T-helper 9 cell (primary cell): ENCODE results near the gene HMGXB3.
"Not testable (repeated sequence)": the region's sequence is repeated elsewhere in the genome, so short reads cannot be mapped to it uniquely, and the experiment has no call there.

Source experiments
- DNase-seq: peaks from one replicate; pipeline ENCODE4 v3.0.0-alpha.2; 2020

HMGXB3 gene

DNA sequence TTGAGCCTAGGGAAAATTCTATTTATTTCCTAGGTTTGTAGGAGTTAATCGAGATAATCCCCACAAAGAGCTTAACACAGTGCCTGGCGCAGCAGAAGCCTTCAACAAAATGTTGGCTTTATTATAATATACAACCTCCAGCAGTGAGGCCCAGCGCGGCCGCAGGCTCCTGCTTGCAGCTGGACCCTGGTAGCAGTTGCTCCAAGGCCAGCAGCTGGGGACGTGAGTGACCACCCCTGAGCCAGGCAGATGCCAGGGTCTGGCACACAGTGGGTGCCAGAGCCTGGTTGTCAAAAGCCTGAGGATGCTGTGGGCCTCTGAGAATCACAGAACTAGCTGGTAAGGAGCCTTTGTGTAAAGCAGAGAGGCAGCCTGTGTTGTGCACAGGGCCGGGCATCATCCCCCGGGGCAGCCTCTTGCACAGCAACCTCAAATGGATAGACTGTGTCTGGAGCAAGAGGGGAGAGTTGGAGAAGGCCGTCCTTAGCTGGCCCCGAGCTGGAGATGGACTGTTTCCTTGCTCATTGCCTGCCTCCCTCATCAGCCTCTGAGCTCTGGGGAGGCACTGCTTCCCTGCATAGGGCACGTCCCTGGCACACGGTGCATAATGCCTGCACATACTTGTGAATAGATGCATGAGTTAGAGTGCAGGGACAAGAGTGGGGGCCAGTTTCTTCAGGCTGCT is 68.6 kb downstream of the HMGXB3 start:
- no peak for DNase-seq

DNA sequence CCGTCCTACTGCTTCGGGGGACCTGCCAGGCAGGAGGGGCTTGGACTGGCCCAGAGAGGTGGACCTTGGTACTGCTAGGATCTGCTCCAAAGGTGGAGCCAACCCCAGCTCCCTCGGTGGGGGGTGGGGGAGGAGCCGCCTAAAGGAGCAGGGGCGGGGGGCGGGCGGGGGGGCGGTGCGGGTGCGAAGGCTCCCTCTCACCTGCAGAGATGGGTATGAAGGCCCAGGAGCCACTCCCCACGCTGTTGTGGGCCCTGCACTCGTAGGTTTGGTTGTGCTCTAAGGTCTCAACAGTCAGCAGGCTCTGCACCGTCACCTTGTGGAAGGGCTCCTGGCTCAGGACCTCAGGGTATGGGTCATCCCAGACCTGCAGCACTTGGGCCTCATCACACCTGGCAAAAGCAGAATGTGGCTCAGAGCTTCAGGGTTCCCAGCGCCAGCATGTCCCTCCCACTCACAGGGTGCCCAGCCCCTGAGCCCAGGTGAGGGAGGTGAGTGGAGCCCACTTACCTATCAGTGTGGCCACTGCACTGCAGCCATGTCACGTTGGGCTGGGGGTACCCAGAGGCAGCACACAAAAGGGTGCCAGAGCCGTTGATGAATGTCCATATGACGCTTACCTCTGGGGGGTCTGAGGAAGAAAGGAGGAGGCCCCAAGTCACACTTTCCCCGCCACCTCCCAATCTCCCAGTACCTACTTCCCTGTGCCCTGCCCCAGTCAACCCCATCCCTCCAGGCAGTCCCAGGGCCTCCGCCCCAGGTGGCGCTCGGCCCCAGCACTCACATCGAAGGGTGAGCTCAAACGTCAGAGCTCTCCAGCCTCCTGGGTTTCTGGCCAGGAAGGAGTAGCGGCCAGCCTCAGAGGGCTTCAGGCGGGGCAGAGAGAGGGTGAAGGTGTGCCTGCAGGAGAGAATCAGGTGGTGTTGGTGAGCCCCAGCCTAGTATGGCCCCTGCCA is 69.4 kb downstream of the HMGXB3 start:
- DNase-seq: no peak

DNA sequence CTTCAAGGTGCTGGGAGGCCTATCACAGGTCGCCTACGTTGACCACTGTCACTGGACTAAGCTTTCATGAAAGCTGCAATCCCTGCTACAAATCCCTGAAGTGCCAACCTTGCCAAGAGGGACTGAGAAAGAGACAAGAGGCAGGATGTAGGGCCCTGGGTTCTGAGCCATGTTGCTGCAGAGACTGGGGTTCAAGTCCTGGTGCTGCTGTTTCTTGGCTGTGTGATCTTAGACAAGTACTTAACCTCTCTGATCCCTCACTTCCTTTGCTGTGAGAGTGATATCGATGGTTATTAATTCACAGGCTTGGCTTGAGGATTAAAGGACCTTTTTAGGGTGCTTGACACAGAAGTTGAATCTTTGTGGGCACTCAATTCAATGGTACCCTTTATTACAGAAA is 70.3 kb downstream of the HMGXB3 start:
- no peak for DNase-seq

DNA sequence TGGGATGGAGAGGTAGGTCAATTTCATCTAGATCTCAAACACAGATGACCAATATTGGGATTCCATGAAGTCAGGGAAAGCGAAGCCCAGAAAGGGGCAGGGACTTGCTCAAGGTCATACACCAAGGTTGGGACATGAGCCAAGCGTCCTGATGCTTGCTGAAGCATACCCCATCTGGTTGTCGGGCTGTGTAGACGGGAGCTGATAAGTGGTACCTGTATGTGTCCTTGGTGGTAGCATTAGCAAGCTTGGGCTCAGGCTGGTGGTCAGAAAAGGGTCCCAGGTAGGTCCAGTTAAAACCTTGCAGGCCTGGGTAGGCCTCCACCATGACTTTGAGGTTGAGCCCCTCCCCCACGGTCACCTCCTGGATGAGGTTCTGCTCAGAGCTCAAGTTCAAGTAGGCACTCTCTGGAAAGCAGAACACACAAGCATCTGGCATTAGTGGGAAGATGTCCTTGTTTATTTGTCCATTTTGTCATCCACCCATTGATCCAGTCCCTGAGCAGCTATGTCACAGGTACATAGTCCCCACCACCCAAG is 72.6 kb downstream of the HMGXB3 start:
- DNase-seq: no peak

DNA sequence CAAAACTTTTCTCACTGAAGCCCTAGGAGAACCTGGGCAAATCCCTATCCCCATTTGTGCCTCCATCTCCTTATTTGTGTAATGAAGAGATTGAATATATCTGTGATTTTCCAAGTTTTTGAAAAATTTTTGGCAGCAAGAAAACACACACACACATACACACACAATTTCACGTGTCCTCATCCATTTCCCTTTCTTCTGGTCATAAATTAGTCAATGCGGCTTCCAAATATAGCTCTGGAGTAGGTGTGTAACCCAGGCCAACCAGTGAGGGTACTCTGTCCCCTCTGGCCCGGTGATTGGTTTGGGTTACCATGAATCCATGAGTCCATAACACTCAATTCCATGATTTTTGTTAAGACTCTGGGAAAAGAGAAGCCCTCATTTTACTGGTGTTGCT is 73.1 kb downstream of the HMGXB3 start:
- DNase-seq: no peak

DNA sequence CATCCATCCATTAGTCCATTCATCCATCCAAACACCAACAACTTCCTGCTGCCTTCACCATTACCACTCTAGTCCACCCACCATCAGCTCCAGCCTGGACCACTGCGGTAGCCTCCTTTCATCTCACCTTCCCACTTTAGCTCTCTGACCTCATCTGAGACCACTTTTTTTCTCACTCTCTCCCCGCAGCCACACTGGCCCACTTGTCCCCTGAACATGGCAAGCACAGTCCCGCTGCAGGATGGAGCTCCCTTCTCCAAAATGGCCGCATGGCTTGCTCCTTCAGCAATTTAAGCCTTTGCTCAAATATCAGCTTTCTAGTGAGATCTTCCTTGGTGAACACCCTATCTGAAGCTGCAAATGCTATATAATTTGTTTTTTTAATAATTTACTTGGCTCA is 74.7 kb downstream of the HMGXB3 start:
- no peak for DNase-seq

DNA sequence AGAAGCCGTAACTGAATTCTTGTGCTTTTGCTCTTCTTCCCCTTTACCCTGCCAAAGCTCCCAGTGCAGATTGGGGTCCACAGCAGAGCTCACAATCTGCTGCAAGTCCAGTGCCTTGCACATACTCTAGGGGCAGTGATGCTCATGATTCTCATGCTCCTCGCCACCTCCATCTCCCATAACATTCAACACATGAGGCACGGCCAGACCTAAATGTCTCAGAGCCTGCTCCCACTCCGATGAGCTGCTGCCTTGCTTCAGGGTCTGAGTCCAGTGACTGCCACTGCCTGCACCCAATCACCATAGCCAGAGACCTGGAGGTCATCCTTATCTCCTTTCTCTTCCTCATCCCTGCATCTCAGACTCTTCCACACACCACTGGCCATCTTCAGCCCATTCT is 75.3 kb downstream of the HMGXB3 start:
- no peak for DNase-seq

DNA sequence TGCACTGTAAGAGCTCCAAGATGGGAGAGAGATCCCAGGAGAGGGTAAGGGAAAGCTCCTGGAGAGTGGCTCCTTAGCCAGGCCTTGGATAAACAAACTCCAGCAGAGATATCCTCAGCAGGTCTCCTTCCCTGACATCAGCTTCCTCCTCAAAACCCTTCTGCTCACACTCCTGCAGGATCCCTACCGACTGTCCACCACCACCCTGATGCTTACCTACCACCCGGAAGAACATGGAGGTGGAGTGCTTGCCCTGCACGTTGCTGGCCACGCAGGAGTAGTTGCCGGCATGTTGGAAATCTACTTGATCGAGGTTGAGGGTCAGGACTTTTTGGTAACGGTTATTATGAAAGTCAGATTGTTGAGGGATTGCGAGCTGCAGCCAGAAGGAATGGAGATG is 76.5 kb downstream of the HMGXB3 start:
- DNase-seq: no peak

DNA sequence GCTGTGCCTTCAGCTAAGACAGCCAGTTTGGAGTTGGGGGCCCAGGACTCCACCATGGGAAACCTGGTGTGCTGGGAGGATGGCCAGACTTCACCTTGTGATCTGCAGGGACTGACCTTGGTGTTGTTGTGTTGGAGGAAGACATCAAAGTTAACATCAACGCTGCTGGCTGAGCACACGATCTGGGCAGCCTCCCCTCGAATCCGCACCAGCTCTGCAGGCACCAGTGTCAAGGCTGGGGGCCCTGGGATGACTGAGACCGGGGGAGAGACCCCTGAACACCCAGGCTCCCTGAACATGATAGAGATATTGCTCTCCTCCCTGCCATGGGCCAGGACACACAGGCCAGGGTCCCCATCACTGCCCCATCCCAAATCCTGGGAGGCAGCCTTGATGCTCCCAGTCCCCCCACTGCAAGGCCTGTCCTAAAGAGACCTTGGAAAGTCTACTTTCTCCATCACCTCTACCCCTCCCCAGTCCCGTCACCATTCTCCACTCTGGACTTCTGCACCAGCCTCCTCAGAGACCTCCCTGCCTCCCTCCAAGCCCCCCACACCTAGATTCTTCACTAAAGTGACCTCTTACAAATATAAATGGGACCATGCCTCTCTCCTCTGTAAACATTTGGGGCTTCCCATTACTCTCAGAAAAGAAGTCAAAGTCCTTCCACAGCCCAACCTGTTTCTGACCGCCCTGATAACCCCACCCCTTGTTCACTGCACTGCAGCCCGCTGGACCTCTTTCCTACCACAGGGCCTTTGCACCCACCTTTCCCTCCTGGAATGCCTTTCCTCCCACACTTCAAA is 77.7 kb downstream of the HMGXB3 start:
- DNase-seq: no peak

DNA sequence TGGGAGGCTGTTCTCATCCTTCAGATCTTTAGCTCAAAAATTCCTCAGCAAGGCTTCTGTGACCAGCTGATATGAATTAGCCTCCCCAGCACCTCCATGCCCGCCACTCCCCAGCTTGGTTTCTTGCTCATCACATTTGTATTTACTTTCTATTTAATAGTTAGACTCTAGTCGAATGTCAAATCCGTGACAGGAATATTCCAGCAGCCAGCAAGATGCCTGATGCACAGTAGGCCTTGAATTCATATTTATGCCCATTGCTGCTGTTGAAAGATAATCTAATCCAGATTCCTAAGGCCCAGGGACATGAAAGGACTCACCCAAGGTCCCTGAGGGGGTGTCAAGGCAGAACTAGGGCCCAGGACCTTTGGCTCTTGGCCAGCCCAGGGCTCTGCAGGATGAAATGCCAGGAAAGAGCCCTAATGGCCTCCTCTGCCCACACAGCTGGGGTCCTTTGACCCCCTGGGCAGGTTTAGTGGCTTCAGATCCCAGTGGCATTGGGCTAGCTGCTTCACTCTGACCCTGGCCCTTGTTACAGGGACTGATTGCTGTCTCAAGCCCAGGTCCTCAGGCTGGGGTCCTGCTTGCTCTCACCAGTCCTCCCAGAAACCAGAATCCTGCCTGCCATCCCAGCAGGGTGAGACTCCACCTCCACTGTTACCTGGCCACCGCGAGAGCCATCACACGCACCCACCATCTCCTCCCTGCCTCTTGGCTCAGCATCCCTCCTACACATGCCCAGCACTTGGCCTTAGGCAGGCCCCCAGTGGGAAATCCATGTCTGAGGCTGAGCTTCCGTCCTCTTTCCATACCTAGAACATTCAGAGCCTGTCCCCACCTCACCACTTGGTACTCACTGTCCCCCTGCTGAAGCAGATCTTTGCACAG is 78.5 kb downstream of the HMGXB3 start:
- no peak for DNase-seq

DNA sequence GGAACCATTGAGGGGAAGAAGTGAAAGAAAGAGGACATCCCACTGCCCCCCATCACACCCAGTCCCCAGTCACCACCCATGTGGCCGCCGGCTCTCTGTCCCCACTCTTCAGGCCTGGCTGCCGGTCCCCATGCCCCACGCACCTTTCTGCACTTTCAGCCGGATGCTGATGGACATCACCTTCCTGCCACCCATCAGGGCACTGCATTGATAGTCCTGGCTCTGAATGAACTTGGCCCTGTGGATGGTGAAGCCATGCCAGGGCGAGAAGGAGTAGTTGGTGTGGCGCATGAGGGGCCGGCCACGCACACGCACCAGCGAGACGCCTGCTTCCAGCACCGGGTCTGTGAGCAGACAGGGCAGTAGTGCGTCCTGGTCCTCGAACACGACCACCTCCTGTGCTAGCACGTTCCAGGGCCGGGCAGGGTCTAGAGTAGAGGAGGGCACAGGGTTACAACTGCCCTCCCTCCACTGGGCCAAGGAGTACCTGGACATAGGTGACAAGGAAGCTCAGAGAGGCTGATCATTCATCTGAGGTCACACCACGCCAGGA is 79.4 kb downstream of the HMGXB3 start:
- no peak for DNase-seq

DNA sequence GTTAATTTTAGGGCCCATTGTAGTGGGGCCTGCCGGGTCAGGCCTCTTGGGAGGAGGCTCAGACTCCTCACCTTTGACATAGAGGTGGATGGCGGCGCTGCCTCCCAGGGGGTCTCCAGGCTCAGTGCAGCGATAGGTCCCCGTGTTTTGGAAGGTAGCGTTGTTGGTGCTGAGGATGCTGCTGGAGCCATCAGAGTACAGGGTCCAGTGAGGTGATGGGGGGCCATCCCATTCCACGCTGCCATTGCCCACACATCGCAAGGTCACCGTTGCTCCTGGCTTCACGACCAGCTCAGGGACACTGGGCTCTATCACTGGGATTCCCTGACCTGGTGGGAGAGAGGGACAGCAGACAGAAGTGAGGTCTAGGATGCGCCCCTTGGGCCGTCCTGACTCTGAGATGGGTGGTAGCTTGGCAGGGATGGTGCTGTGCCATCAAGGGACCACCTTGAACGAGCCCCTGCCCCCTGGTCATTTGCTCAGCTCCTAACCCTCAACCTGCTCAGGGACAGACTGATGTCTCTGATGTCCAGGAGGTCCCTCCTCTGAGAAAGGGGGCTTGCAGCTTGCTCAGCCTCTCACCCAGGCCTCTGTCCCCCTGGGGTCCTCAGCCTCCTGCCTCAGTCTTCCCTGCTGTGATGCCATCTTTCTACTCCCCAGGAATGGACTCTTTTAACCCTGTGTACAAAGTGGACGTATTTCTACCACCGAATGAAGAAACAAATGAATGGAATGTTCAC is 80.3 kb downstream of the HMGXB3 start:
- no peak for DNase-seq

DNA sequence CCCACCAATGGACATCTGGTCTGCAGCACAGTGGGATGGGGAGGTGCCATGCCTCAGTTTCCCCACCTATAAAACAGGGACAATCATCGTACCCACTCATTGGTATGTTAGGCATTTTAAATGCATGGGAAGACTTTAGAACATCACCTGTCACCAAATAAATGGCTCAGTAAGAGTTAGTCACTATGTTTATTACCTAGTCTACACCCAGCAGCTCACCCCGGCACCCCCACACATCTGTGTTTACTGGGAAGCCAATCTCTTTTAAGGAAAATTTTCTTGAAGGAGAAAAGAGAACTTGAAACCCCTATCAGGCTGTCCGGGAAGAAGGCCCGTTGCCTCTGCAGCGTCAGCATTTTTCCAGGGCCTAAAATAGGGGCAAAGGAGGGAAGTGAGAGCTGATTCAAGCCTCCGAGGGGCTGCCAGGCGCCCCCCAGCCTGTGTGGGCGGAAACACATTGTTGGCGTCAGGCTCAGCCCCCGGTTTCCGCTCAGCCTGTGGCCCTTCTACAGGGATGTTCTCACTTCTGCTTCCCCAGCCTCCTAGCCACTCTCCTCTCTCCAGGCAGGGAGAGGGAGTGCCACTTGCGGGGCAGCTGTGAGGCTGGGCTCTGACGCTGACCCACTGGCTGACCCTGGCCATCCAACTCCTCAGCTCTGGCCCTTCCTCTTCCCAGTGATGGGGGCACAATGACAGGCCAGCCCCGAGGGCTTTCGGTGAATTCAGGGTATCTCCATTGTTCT is 81.2 kb downstream of the HMGXB3 start:
- DNase-seq: no peak

DNA sequence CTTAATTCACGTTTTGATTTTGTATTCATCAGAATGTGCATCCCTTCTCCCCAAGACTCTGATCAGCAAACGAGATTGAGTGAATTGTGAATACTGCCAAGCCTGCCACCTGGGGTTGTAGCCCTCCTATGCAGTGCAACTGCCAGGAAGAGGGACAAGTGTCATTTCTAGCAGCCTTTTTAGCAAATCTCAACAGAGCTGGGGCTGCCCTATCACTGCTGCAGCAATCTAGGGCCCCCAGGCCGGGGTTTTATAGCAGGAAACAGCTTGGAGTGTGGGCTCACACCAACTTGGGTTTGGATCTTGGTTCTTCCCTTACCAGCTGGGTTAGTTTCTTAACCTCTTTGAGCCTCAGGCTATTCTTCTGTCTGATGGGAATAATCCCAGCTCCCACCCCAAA is 81.8 kb downstream of the HMGXB3 start:
- no peak for DNase-seq

DNA sequence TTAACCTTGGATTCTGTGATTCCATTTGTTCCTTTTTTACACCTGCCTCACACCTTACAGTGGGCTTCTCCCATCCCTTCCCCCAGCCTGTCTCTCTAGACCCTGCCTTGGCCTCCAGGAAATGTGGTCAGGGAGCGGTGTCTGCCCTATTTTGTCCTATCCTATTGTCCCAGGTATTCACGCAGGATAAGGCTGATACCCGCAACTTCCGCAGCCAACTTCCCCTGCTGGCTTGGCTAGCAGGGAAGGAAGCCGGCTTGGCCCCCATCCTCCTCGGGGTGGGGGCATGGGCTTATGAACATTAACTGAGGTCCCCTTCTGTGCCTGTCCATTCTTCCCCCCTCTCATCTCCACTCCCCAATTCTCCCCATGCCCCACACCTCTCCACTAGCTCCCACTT is 82.3 kb downstream of the HMGXB3 start:
- no peak for DNase-seq

DNA sequence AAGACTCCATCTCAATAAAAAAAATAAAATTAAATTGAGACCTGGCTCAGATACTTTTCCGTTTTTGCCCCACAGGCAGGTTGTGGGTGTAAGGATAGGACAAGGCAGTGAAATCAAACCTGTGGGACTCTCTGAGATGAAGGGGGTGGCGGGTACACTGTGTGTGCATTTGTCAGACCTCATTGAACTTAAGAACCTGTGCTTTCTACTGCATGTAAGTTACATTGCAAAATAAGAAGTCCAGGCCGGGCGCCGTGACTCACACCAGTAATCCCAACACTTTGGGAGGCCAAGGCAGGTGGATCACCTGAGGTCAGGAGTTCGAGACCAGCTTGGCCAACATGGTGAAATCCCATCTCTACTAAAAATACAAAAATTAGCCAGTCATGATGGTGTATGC is 84.2 kb downstream of the HMGXB3 start:
- not testable (repeated sequence) for DNase-seq

DNA sequence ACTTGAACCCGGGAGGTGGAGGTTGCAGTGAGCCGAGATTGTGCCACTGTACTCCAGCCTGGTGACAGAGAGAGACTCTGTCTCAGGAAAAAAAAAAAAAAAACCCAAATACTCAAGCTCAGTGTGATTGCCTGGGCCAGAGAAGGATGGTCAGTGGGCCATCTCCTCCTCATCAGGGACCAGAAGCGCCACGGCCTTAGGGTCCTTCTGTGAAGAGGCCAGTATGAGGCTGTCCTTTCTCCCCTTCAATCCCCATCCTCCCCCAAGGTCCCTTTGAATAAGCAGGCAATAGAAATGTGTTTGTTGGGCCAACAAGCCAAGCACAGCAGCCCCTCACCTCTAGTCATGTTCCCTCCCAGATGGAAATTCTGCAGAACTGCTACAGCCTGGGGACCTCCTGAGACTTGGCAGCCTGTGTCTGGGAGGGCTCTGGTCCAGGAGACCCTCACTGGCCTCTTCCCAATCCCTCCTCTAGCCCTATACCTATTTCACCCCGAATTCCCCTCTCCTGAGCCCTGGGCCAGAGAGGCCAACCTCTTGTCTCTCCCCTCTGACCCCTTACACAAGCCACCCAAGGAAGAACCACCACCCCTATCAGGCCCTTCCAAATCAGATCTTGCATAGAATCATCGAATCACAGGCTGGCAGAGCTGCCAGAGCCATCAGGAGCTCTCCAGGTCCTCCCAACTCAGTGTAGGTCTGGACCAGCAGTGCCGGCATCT is 84.8 kb downstream of the HMGXB3 start:
- no peak for DNase-seq

DNA sequence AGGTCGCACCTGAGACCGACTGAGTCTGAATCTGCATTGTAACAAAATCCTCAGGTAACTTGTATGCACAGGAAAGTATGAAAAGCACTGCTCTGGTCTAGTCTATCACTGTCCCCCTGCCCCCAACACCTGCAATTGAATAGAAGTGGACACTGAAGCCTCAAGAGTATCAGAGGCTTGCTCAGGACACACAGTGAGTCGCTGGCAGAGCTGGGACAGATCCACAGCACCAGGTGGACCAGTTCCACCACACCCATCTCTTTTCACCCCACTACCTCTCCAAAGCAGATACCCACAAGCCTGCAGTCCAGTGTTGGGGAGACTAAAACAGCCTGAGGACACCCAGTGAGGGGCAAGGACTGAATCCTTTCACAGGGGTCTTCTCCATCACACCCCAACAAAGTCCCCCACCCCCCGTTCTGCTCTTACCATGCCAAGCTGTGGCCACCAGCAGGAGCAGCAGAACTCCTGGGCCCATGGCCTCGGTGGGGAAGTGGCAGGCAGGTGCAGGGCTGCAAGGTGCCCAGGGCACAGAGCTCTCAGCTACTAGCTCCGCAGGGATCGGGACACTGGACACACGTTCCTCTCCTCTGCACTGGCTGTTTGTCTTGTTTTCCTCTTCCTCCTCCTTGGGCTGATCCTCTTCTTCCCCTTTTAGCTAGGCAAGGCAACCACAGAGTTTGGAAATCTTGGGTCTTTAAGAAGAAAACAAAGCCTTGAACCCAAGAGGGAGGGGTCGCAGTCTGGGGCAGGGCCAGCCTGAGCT is 85.6 kb downstream of the HMGXB3 start, which contains the start of gene CSF1R:
CSF1R (minus strand) TSS at position 605 of the 766 bp plus-strand sequence; CDS start at position 478, 127 bp downstream.
- no peak for DNase-seq
